ENCODE results near the gene TINAGL1.

DNA sequence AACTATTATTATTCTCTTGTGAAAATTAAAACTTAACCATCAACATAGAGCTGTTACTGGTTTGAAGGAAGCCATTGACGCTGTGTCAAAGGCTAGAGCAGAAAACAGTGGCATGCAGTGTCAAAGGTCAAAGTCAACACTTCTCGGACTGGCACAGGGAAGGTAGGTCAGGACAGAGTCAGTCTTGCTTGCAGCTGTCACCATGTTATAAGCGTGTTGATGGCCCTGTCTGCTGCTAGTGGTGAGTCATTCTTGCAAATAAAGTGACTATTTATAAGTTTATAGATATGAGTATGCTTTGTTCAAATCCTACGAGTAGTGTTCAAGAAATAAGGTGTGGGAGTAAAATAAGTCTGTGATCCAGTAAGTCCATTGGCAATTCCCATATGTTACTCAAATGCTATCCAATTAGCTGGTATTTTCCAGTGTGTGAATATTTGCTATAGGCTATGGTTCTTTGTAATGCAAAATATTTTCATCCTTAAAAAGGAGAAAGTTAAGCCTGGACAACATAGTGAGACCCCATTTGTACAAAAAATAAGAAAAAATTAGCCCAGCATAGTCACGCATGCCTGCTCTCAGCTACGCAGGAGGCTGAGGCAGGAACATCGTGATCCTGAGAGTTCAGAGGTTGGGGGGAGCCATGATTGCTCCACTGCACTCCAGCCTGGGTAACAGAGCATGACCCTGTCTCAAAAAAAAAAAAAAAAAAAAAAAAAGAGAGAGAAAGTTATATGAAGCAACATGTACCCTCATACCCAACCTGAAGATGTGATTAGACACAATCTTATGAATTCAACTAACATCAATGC is 26.3 kb upstream of the TINAGL1 start:
- TF ChIP-seq POLR2AphosphoS5 (IDR thresholded peaks at IDR 0.05; ENCODE audit: low read depth, low read length) (no peak), SIN3A (IDR thresholded peaks at IDR 0.05; ENCODE audit: borderline replicate concordance, insufficient read depth, low read length) (no peak), FOXP2 (optimal IDR thresholded peaks at IDR 0.05; ENCODE audit: borderline replicate concordance, extremely low read depth, extremely low read length, insufficient read depth) (no peak), TAF1 (IDR thresholded peaks at IDR 0.05; ENCODE audit: borderline replicate concordance, insufficient read depth, low read length) (no peak)
- TF ChIP-seq, protein P1, sequence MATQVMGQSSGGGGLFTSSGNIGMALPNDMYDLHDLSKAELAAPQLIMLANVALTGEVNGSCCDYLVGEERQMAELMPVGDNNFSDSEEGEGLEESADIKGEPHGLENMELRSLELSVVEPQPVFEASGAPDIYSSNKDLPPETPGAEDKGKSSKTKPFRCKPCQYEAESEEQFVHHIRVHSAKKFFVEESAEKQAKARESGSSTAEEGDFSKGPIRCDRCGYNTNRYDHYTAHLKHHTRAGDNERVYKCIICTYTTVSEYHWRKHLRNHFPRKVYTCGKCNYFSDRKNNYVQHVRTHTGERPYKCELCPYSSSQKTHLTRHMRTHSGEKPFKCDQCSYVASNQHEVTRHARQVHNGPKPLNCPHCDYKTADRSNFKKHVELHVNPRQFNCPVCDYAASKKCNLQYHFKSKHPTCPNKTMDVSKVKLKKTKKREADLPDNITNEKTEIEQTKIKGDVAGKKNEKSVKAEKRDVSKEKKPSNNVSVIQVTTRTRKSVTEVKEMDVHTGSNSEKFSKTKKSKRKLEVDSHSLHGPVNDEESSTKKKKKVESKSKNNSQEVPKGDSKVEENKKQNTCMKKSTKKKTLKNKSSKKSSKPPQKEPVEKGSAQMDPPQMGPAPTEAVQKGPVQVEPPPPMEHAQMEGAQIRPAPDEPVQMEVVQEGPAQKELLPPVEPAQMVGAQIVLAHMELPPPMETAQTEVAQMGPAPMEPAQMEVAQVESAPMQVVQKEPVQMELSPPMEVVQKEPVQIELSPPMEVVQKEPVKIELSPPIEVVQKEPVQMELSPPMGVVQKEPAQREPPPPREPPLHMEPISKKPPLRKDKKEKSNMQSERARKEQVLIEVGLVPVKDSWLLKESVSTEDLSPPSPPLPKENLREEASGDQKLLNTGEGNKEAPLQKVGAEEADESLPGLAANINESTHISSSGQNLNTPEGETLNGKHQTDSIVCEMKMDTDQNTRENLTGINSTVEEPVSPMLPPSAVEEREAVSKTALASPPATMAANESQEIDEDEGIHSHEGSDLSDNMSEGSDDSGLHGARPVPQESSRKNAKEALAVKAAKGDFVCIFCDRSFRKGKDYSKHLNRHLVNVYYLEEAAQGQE (IDR thresholded peaks at IDR 0.05; ENCODE audit: insufficient read depth in 1 of 2, low read depth in 2 of 2, low read length in 2 of 2), result no peak
